ENCODE measurements around the gene ATP11C.

The ATP11C gene

GRCh38 chrX:139803224-139803623, 129.6 kb downstream of the ATP11C start:
- no peaks in the 10 kb centered on the region for H3K79me2 ChIP-seq (ENCODE audit: control insufficient read depth, low read length)
- no peaks in the 10 kb centered on the region for H3F3A ChIP-seq (ENCODE audit: control insufficient read depth, insufficient read depth)
- no peak overlapping the region for H3K4me2 ChIP-seq (ENCODE audit: low read length)
- H3K4me3 ChIP-seq (ENCODE audit: low read length), result no peak overlapping the region
- H3K27me3 ChIP-seq (ENCODE audit: control insufficient read depth, low read length), result no peaks in the 10 kb centered on the region
- no peaks in the 10 kb centered on the region for H4K20me1 ChIP-seq (ENCODE audit: control insufficient read depth, insufficient read depth, low read depth, low read length)
- H3K36me3 ChIP-seq (ENCODE audit: control insufficient read depth, low read length), result no peaks in the 10 kb centered on the region
- TF ChIP-seq EZH2phosphoT487 (IDR thresholded peaks at IDR 0.05; ENCODE audit: borderline replicate concordance, low read length) (no peak), CTCF (IDR thresholded peaks at IDR 0.05; ENCODE audit: low read depth, low read length, poor library complexity, severe bottlenecking) (no peak)
- no peaks in the 10 kb centered on the region for H3K9me3 ChIP-seq (ENCODE audit: control insufficient read depth, insufficient read depth, low read length)
- no peaks in the 10 kb centered on the region for H3K4me1 ChIP-seq (ENCODE audit: control insufficient read depth, low read length)
- H3K9me2 ChIP-seq (replicated peaks; ENCODE audit: control insufficient read depth, low read length), result no peaks in the 10 kb centered on the region
- H3K27ac ChIP-seq (ENCODE audit: low read depth, low read length), result no peak overlapping the region

GRCh38 chrX:139802048-139802447, 130.8 kb downstream of the ATP11C start:
- Histone ChIP-seq H3K9me2 (replicated peaks; ENCODE audit: control insufficient read depth, low read length) (no peaks in the 10 kb centered on the region), H3K36me3 (ENCODE audit: control insufficient read depth, low read length) (no peaks in the 10 kb centered on the region)
- no peak for TF ChIP-seq CTCF (IDR thresholded peaks at IDR 0.05; ENCODE audit: low read depth, low read length, poor library complexity, severe bottlenecking)
- TF ChIP-seq EZH2phosphoT487 (IDR thresholded peaks at IDR 0.05; ENCODE audit: borderline replicate concordance, low read length), result no peak

GRCh38 chrX:139801397-139801813, 131.4 kb downstream of the ATP11C start:
- Histone ChIP-seq H3K27ac (ENCODE audit: low read depth, low read length) (no peak overlapping the region), H3K4me2 (ENCODE audit: low read length) (no peak overlapping the region), H3K27me3 (ENCODE audit: control insufficient read depth, low read length) (no peaks in the 10 kb centered on the region), H3K4me3 (ENCODE audit: low read length) (no peak overlapping the region), H3K4me1 (ENCODE audit: control insufficient read depth, low read length) (no peaks in the 10 kb centered on the region), H3K36me3 (ENCODE audit: control insufficient read depth, low read length) (no peaks in the 10 kb centered on the region), H3F3A (ENCODE audit: control insufficient read depth, insufficient read depth) (no peaks in the 10 kb centered on the region), H4K20me1 (ENCODE audit: control insufficient read depth, insufficient read depth, low read depth, low read length) (no peaks in the 10 kb centered on the region), H3K9me2 (replicated peaks; ENCODE audit: control insufficient read depth, low read length) (no peaks in the 10 kb centered on the region), H3K79me2 (ENCODE audit: control insufficient read depth, low read length) (no peaks in the 10 kb centered on the region), H3K9me3 (ENCODE audit: control insufficient read depth, insufficient read depth, low read length) (no peaks in the 10 kb centered on the region)
- TF ChIP-seq CTCF (IDR thresholded peaks at IDR 0.05; ENCODE audit: low read depth, low read length, poor library complexity, severe bottlenecking) (no peak), EZH2phosphoT487 (IDR thresholded peaks at IDR 0.05; ENCODE audit: borderline replicate concordance, low read length) (no peak)

More at GRCh38 chrX:139802048-139802447, 130.8 kb downstream of the ATP11C start:
- Histone ChIP-seq H3K27me3 (ENCODE audit: control insufficient read depth, low read length) (no peaks in the 10 kb centered on the region), H3K27ac (ENCODE audit: low read depth, low read length) (no peak overlapping the region), H3K9me3 (ENCODE audit: control insufficient read depth, insufficient read depth, low read length) (no peaks in the 10 kb centered on the region), H4K20me1 (ENCODE audit: control insufficient read depth, insufficient read depth, low read depth, low read length) (no peaks in the 10 kb centered on the region), H3K4me1 (ENCODE audit: control insufficient read depth, low read length) (no peaks in the 10 kb centered on the region), H3F3A (ENCODE audit: control insufficient read depth, insufficient read depth) (no peaks in the 10 kb centered on the region), H3K4me3 (ENCODE audit: low read length) (no peak overlapping the region), H3K79me2 (ENCODE audit: control insufficient read depth, low read length) (no peaks in the 10 kb centered on the region), H3K4me2 (ENCODE audit: low read length) (no peak overlapping the region)
